Measurements from ENCODE around the gene LIPA. TPM values are rescaled to one million over a fixed set of nuclear protein-coding genes. Genes with fewer than 3 reads are reported as not detected.
A peak's percentile ranks its signal among the peaks of the same experiment; 100 is the strongest.

The LIPA gene
- total RNA-seq, 1 experiment from 2014 or later: 47.3 TPM

GRCh38 chr10:89217057-89217990 lies 34.3 kb downstream of the LIPA start:
- ChIA-PET POLR2A (no interaction called here), CTCF (interaction anchor here (0.6 to 2.5 kb wide), 28 partner anchors 10 to 489 kb away, joined by 3 to 28 read pairs (median 4); partner anchors contain the start of genes CH25H, FAS, IFIT1 and LIPA)
- DNase-seq (ENCODE audit: low spot score) (peak; percentile 53), ATAC-seq (no peak)
- no peaks in the 10 kb centered on the region for H3K36me3 Mint-ChIP-seq
- TF ChIP-seq CREM (CRISPR knock-in tag; IDR thresholded peaks at IDR 0.05): no peak
- peak; percentile 67 for TF ChIP-seq CTCF (IDR thresholded peaks at IDR 0.05)
- H3K9me3 Mint-ChIP-seq: no peaks in the 10 kb centered on the region
- H3K4me1 Mint-ChIP-seq: peaks cover 17% of the 10 kb centered on the region
- no peaks in the 10 kb centered on the region for H3K27me3 Mint-ChIP-seq (ENCODE audit: low read depth)
- H3K4me3 Mint-ChIP-seq: no peak overlapping the region
- H3K27ac Mint-ChIP-seq: no peak overlapping the region

- no peak overlapping the region for H3K4me3 Mint-ChIP-seq
- DNase-seq (ENCODE audit: low spot score) (no peak), ATAC-seq (no peak)
- no peak for TF ChIP-seq NFE2L1 (CRISPR knock-in tag; IDR thresholded peaks at IDR 0.05)
- no peak for TF ChIP-seq OVOL2 (CRISPR knock-in tag; IDR thresholded peaks at IDR 0.05; ENCODE audit: borderline replicate concordance)
- TF ChIP-seq ZNF532 (CRISPR knock-in tag; IDR thresholded peaks at IDR 0.05; ENCODE audit: borderline replicate concordance): no peak
- no peak for TF ChIP-seq JAZF1 (CRISPR knock-in tag; IDR thresholded peaks at IDR 0.05)
- TF ChIP-seq PRRX2 (CRISPR knock-in tag; IDR thresholded peaks at IDR 0.05): no peak
- no peak for TF ChIP-seq NR2C2 (CRISPR knock-in tag; IDR thresholded peaks at IDR 0.05)
- no peak for TF ChIP-seq SMAD4 (CRISPR knock-in tag; IDR thresholded peaks at IDR 0.05)
- TF ChIP-seq ATF6 (CRISPR knock-in tag; IDR thresholded peaks at IDR 0.05): no peak
- no peak for TF ChIP-seq ZNF512 (CRISPR knock-in tag; IDR thresholded peaks at IDR 0.05; ENCODE audit: borderline replicate concordance)
- TF ChIP-seq JUN (CRISPR knock-in tag; IDR thresholded peaks at IDR 0.05): no peak
- no peak for TF ChIP-seq PREB (CRISPR knock-in tag; IDR thresholded peaks at IDR 0.05; ENCODE audit: borderline replicate concordance)
- TF ChIP-seq SMAD3 (CRISPR knock-in tag; IDR thresholded peaks at IDR 0.05; ENCODE audit: borderline replicate concordance): no peak
- no peak for TF ChIP-seq FOXK1 (CRISPR knock-in tag; IDR thresholded peaks at IDR 0.05)
- no peak for TF ChIP-seq ERG (CRISPR knock-in tag; IDR thresholded peaks at IDR 0.05)
- no peak for TF ChIP-seq NR1H2 (CRISPR knock-in tag; IDR thresholded peaks at IDR 0.05)
- no peak for TF ChIP-seq HMGXB4 (CRISPR knock-in tag; IDR thresholded peaks at IDR 0.05)
- no peak for TF ChIP-seq ZMAT4 (CRISPR knock-in tag; IDR thresholded peaks at IDR 0.05)
- H3K27ac Mint-ChIP-seq: no peak overlapping the region
- ChIA-PET POLR2A (no interaction called here), CTCF (interaction anchor here (0.8 to 1.3 kb wide), 5 partner anchors 9 to 283 kb away, joined by 3 to 4 read pairs (median 3); partner anchors contain the start of genes CH25H and LIPA)
- no peaks in the 10 kb centered on the region for H3K36me3 Mint-ChIP-seq
- no peaks in the 10 kb centered on the region for H3K9me3 Mint-ChIP-seq
- peaks cover 8% of the 10 kb centered on the region for H3K4me1 Mint-ChIP-seq
- no peaks in the 10 kb centered on the region; the same call in 1 of the 2 replicates for H3K27me3 Mint-ChIP-seq (ENCODE audit: low read depth)
Measured at GRCh38 chr10:89216056-89216455, 35.5 kb downstream of the LIPA start.
